NCI-H1436 (cell line): Measurements from ENCODE around the gene FOSL2.

Source experiments
- DNase-seq: peaks from one replicate; lab custom pipeline; 2025; lab: John Stamatoyannopoulos, UW

Gene FOSL2

DNA sequence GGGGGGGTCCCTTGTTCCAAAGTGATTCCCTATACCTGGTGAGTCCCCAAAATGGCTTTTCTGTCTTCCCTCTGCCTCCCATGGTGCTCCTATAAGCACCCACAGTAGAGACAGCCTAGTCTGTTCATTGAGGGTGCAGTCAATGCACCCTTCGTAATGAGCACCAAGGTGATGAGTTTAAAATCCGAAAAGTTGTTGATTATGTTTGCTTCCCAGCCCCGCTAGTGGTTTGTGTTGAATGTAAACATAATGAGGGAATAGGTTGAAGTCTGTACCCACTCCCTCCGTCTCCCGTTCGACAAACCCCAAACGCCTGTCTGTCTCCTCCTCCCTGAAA, 2.3 kb downstream of the FOSL2 start:
- DNase-seq: no peak

GRCh38 chr2:28395334-28396061, 2.8 kb downstream of the FOSL2 start:
- DNase-seq: no peak

DNA sequence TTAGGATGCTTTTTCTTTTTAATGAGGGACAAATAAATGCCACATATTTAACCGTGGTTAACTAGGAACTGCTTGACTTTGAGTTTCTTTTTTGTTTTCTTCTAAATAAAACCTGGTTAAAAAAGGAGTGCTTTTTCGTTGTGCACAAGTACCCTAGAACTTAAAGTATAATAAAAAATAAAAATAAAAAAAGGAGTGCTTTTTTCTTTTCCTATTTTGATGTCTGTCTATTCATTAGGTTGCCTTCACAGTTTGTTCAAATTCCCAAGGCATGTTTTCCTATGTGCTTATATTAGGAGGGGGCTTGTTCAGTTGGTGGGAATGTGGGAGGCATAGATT, 4.4 kb downstream of the FOSL2 start:
- DNase-seq: no peak

DNA sequence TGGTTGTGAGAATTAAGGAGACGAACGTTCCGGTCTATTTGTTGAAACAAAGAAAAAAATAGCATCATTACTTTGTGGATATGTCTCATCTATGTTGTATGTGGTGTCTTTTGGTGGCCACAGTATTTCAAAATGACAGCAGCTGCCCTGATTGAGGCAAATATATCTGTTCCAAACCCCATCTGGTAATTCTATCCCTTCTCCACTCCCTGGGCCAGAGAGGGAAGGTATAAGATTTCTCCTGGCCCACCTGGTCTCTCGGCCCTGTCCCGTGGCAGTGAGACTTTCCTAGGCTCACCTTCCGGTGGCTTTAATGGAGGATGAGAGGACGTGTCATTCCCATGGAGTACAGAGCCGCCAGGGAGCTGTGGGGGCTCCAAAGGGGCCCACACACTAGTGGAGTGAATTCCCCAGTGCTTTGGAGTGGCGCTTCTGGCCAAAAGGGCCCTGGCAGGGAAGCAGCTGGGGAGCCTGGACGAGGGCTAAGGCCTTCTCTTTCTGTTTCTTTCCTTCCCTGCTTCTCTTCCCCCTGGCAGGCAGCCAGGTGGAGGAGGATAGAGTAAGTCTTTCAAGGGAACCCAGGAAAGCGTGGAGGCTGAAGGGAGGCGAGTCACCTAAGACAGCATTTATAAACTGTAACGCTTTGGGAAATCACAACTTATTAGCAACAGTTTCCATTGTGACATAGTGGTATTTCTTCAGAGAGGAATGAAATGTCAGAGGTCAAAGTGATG, 5.6 kb downstream of the FOSL2 start:
- DNase-seq: no peak

DNA sequence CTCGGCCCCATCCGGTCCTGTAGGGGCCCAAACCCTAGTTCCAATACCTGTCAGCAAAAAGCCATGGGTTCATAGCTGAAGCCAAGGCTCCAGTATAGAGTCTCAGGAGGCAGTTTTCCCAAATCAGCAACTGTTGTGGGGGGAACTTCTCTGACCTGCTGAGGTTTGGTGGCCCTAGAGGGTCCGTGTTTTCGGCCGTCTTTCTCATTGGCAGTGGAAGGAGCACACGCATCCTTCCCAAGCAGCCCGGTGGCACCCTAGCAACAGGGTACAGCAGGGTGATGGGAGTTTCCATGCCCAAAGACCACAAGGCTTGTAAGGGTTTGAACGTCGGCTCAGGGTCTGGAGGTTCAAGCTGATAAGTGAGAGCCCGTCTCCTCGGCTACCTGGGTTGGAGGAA, 6.6 kb downstream of the FOSL2 start:
- no peak for DNase-seq

GRCh38 chr2:28399956-28400355, 7.3 kb downstream of the FOSL2 start:
- no peak for DNase-seq

- DNase-seq: no peak
Measured at GRCh38 chr2:28400419-28400818, 7.8 kb downstream of the FOSL2 start.

GRCh38 chr2:28400921-28401320, 8.3 kb downstream of the FOSL2 start:
- DNase-seq: no peak

DNA sequence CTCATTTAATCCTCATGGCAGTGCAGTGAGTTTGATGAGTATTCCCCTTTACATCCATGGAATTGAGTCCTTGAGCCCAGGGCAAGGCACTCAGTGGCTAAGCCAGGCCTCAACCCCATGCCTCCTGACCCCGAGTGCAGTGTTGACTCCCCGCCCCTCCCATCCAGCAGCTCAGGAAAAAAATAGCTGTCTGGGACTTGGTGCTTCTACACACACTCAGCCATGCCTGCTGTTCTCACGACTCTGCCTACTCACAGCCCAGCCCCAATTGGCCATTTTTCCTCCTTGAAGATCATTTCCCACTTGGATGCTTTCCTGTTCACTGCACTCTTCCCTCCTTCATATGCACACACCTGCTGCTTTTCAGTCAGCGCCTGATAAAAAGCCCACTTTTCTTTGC, 8.8 kb downstream of the FOSL2 start:
- DNase-seq: no peak

GRCh38 chr2:28401948-28402550, 9.4 kb downstream of the FOSL2 start:
- no peak for DNase-seq

- no peak for DNase-seq
Measured at GRCh38 chr2:28403370-28403956, 10.8 kb downstream of the FOSL2 start.

DNA sequence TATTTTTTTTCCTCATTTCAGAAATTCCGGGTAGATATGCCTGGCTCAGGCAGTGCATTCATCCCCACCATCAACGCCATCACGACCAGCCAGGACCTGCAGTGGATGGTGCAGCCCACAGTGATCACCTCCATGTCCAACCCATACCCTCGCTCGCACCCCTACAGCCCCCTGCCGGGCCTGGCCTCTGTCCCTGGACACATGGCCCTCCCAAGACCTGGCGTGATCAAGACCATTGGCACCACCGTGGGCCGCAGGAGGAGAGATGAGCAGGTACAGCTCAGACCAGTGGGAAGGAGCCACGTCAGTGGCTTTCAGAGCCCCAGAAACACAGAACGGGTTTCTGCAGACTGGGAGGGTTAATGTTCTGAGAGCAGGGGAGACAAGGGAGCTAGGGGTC, 11.4 kb downstream of the FOSL2 start:
- no peak for DNase-seq

- DNase-seq: no peak
Measured at GRCh38 chr2:28405537-28405936, 12.9 kb downstream of the FOSL2 start.

DNA sequence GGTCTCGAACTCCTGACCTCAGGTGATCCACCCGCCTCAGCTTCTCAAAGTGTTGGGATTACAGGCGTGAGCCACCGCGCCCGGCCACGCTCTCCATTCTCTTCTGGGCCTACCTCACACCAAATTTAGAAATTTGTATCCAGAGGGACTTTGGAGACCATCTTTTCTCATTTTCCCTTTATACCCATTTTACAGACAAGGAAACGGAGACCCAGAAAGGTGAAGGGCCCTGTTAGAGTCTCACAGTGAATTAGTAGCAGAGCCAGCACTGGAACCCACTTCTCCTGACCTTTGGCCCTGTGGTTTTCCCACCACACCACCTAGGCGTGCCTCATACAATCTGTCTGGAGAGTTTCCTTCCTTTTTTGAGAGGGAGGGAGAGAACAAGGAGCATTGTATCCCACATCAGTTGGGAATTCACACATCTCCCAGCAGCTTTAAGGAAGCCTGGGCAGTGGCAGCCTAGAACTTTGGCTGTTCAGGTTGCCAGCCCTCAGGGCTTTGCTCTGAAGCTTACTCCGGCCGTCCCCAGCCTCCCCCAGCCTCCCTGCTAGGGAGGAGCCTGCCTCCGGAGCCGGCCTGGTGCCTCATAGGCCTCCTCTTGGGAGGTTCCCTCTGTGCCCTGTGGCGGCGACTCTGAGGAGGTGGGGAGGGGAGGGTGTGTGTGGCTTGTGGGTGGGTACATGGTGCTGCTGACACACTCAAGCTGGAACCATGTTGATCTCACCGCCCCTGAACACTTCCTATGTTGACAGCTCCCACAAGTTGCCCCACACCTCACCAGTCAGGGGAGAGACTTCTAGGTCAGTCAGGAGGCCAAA, 13.8 kb downstream of the FOSL2 start:
- DNase-seq: no peak

DNA sequence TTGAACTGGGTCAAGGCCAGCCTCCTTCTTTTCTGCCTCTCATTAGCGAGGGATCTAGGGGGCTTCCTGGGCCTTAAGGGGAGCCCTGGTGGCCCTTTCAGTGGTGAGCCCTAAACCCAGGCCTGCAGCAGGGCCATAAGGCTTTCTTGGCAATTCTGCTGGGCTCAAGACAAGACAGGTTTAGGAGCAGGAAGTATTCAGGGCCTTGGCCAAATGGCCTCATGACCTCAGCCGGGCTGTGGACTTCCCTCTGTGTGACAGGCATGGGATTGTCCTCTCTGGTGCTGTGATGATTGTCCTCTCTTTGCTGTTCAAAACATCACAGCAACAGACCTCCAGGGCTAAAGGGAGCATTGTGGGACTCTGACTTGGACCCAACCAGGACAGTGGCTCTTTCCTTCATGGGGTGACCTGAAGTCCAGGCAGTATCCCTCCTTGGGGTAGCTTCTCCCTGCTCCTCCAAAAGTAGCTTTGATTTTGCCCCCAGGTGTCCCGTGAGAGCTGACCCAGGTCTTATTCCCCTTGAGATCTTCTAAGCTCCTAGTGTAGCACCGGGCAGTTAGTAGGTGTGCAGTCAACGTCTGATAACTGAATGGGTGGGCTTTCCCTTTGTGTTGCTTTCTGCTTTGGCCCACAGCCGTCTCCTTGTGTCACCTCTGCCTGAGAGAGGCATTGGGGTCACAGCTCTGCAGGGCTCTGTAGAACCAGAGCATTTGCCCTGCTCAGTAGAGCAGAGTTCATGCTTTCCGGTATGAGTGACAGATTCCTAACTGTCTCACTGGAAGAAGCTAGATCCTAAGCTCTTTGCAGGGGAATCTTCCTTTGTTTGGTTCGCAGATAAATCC, 14.7 kb downstream of the FOSL2 start:
- DNase-seq: no peak

DNA sequence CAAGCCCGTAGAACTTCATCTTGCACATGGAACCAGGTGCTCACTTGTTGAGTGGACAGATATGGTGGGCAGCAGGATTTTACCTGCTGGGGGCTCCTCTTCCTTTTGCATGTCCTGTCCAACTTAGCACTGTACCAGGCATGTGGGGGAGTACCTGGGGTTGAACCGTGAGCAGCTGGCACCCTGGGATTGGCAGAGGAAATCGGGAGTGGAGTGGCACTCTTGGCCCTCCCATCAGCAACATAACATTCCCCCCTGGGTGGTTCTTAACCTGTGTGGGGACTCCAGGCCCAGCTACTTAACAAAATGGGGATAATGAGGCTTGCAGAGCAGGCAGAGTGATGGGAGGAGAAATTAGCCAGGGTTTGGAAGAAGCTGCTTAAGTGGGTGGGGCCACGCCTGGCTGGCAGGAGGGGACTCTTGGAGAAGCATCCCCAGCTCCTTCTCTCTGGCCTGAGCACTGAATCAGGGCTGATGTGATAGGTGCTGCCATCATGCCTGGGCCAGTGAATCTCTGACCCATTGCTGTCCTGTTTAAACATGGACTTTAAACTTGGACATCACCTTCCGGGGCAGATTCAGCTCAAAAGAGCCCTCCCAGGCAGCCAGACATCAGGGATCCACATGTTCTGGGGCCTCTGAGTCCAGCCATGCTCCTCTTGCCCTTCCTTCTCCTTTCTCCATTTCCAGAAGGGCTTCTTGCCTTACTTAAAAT, 15.5 kb downstream of the FOSL2 start:
- DNase-seq: no peak

DNA sequence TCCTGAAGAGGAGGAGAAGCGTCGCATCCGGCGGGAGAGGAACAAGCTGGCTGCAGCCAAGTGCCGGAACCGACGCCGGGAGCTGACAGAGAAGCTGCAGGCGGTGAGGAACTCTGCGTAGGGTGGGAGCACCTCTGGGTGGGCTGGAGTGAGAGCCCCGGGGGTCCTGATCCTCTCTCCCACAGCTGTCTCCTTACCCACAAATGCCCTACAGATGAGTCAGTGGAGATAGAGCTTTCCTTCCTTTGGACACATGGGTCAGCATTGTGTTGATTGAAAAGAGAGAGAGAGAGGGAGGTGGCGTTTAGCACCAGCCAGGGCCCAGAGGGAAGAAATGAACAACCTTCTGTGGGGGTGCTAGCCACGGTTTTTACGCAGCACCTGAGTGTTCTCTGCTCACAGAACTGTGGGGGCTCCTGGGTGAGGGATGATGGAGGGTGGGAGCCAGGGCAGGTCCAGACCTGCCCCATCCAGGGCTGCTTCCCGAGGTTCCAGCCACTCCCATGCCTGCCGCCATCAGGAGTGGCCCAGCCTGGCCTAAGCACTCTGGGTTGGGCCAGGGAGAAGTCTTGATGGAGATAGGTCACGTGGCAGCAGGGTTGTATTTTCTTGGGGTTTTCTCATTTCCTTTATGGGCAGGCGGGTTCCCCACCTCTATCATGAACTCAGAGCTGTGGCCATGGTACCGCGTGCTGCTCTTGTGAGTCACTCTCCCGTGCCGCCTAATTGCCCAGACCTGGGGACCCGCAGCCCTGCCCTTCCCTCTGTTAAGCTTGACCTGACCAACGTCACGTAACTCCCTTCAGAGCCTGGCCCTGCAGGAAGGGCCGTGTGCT, 16.3 kb downstream of the FOSL2 start:
- no peak for DNase-seq

GRCh38 chr2:28411166-28411755, 18.6 kb downstream of the FOSL2 start:
- no peak for DNase-seq

GRCh38 chr2:28411956-28412609, 19.4 kb downstream of the FOSL2 start:
- DNase-seq: no peak
